ENCODE results near the gene C2orf72. TPM values are rescaled to one million over a fixed set of nuclear protein-coding genes. Genes with fewer than 3 reads are reported as not detected.

Gene C2orf72
- total and polyA plus RNA-seq, 11 donors, result 0.07 to 0.20 (median 0.08) TPM; not detected in 5

DNA sequence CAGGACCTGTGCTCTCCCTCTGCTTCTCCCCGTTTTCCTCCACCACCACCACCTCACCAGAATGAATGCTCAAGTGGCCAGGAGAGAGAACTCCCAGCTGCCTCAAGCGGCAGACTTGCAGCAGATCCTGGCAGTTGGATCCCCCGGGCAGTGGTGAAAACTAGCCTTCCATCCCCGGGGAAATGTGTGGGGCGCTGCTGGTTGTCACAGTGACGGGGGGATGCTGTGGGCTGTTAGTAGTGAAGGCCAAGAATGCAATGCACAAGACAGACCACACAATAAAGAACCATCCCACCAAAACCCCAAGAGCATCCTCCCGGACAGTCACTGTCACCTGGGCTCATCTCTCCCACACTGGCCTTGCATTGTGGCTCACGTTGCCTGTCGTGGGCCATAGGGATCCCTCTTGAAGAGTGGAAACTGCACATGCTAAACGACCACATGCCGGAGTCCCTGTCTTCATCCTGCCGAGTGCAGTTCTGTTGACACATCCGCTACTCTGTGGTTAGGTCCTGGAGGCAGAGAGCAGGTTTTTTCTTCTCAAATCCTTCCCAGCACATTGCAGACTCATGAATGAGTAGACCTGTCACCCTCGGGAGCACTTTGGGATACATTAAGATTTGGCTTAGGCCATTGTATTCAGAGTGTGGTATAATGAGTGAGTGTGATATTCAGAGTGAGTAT is 27.9 kb upstream of the C2orf72 start:
- 52 to 62% (median 56%) methylated on average over 13 to 14 of the region's 14 CpGs for WGBS, 4 donors

GRCh38 chr2:231010201-231010730 is 27.1 kb upstream of the C2orf72 start:
- TF ChIP-seq POLR2A (IDR thresholded peaks at IDR 0.05) (no peak), CTCF (IDR thresholded peaks at IDR 0.05) (no peak)
- intact Hi-C loops (cut with DNase I), result no loop called here
- H3K27me3 ChIP-seq, result peaks cover 0 to 23% (median 1%) of the 10 kb centered on the region in 9 donors
- H3K4me3 ChIP-seq, result no peak overlapping the region
- 67 to 94% (median 94%) methylated on average over 2 of the region's 2 CpGs for WGBS, 4 donors
- no peaks in the 10 kb centered on the region for H3K4me1 ChIP-seq
- no peaks in the 10 kb centered on the region for H3K9me3 ChIP-seq
- no peak for DNase-seq
- ATAC-seq, result no peak
- H3K36me3 ChIP-seq, result no peaks in the 10 kb centered on the region
- no peak overlapping the region for H3K27ac ChIP-seq

More for the DNA sequence above, 27.9 kb upstream of the C2orf72 start:
- ATAC-seq, result no peak
- no peak overlapping the region for H3K4me3 ChIP-seq
- DNase-seq, result no peak
- no peaks in the 10 kb centered on the region for H3K9me3 ChIP-seq
- no peak for TF ChIP-seq CTCF (IDR thresholded peaks at IDR 0.05)
- intact Hi-C loops (cut with DNase I), result no loop called here
- no peak overlapping the region for H3K27ac ChIP-seq
- no peaks in the 10 kb centered on the region for H3K36me3 ChIP-seq
- H3K4me1 ChIP-seq, result no peaks in the 10 kb centered on the region
- peaks cover 0 to 17% (median 0%) of the 10 kb centered on the region in 9 donors for H3K27me3 ChIP-seq

DNA sequence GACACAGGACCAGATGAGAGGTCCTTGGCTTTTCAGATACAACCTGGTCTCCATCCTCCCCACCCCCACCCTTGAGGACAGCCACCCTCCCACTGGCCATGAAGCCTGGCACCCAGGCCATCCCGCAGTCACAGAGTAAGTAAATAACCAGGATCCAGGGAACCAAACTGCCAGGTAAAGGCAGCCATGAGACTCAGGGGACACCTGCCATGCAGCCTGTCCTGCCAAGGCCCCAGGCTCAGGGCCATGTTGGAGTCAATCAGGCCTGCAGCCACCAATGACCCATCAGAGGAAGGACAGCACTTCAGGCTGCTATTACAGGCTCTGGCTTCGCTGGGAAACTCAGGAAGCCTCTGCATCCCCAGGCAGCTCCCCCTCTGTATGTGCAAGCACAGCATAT is 25.8 kb upstream of the C2orf72 start:
- H3K9me3 ChIP-seq, result no peaks in the 10 kb centered on the region
- H3K4me3 ChIP-seq, result no peak overlapping the region
- no peaks in the 10 kb centered on the region for H3K4me1 ChIP-seq
- H3K27ac ChIP-seq, result no peak overlapping the region
- no peak for DNase-seq
- no peak for TF ChIP-seq CTCF (IDR thresholded peaks at IDR 0.05)
- TF ChIP-seq POLR2A (IDR thresholded peaks at IDR 0.05), result no peak
- ATAC-seq, result no peak
- intact Hi-C loops (cut with DNase I), result no loop called here
- WGBS, 4 donors, result 0 to 66% (median 44%) methylated on average over 1 to 2 of the region's 2 CpGs
- H3K36me3 ChIP-seq, result no peaks in the 10 kb centered on the region
- H3K27me3 ChIP-seq, result peaks cover 0 to 26% (median 4%) of the 10 kb centered on the region in 9 donors

GRCh38 chr2:231012463-231012862 is 24.9 kb upstream of the C2orf72 start:
- no peak overlapping the region for H3K4me3 ChIP-seq
- DNase-seq (no peak), ATAC-seq (no peak)
- intact Hi-C loops (cut with DNase I), result no loop called here
- no peaks in the 10 kb centered on the region for H3K36me3 ChIP-seq
- WGBS, 4 donors, result 65 to 79% (median 72%) methylated on average over 3 of the region's 3 CpGs
- no peaks in the 10 kb centered on the region for H3K4me1 ChIP-seq
- H3K27me3 ChIP-seq, result peaks cover 0 to 31% (median 4%) of the 10 kb centered on the region in 9 donors
- TF ChIP-seq POLR2A (IDR thresholded peaks at IDR 0.05), result no peak
- TF ChIP-seq CTCF (IDR thresholded peaks at IDR 0.05), result no peak
- no peaks in the 10 kb centered on the region for H3K9me3 ChIP-seq
- no peak overlapping the region for H3K27ac ChIP-seq

Data from heart left ventricle (tissue), 16 donors.